GM20000 (cell line): ENCODE results near the gene KIF12.

Source experiments
- DNase-seq: peaks from one replicate; pipeline ENCODE4 v3.0.0; 2012; ENCODE audit warnings: low spot score
- TF ChIP-seq, protein P1 (sequence below): IDR thresholded peaks from 2 replicates; pipeline ENCODE4 v1.5.1; 2012; ENCODE audit warnings: mild to moderate bottlenecking, control low read depth; ENCODE audit errors: extremely low read depth, missing control alignments

KIF12 gene

DNA sequence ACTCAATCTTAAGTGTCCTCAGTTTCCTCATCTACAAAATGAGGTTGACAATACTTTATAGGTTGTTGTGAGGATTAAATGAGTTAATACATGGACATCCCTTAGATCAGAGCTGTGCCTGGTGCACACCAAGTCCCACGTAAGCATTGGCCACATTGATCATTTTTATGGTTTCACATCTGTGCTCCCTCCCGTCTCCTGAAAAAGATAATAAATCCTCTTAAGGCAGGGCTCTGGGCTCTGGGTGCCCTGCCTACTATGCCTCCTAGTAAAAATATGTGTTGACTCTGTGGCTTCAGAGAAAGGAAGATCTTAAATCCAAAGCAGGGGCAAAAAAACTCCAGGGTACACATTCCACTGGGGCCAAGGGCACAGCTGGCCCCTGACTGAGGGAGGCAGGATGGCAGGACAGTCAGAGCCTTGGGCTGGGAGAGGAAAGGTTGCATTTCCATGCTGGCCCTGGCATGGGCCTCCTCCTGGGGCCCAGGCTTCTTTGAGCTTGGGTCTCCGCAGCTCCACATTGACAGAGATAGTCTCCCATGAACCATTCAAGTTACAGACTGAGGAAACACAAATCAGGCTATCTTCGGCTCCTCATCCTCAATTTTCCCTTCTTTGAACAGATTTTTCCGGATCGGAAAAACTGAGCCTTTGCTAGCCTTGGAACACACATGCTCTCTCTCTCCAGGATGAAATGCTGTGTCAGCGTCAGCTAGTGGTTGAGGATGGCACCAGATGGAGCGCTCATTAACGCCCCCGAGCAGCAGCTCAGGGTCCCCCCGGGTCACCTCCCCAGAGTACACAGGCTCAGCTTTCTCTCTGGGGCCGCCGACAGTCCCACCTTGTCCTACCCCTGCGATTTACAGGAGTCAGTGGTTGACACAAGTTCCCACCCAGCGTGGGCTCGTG, 22.4 kb upstream of the KIF12 start:
- TF ChIP-seq, protein P1, sequence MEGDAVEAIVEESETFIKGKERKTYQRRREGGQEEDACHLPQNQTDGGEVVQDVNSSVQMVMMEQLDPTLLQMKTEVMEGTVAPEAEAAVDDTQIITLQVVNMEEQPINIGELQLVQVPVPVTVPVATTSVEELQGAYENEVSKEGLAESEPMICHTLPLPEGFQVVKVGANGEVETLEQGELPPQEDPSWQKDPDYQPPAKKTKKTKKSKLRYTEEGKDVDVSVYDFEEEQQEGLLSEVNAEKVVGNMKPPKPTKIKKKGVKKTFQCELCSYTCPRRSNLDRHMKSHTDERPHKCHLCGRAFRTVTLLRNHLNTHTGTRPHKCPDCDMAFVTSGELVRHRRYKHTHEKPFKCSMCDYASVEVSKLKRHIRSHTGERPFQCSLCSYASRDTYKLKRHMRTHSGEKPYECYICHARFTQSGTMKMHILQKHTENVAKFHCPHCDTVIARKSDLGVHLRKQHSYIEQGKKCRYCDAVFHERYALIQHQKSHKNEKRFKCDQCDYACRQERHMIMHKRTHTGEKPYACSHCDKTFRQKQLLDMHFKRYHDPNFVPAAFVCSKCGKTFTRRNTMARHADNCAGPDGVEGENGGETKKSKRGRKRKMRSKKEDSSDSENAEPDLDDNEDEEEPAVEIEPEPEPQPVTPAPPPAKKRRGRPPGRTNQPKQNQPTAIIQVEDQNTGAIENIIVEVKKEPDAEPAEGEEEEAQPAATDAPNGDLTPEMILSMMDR, result no peak
- DNase-seq, result no peak

DNA sequence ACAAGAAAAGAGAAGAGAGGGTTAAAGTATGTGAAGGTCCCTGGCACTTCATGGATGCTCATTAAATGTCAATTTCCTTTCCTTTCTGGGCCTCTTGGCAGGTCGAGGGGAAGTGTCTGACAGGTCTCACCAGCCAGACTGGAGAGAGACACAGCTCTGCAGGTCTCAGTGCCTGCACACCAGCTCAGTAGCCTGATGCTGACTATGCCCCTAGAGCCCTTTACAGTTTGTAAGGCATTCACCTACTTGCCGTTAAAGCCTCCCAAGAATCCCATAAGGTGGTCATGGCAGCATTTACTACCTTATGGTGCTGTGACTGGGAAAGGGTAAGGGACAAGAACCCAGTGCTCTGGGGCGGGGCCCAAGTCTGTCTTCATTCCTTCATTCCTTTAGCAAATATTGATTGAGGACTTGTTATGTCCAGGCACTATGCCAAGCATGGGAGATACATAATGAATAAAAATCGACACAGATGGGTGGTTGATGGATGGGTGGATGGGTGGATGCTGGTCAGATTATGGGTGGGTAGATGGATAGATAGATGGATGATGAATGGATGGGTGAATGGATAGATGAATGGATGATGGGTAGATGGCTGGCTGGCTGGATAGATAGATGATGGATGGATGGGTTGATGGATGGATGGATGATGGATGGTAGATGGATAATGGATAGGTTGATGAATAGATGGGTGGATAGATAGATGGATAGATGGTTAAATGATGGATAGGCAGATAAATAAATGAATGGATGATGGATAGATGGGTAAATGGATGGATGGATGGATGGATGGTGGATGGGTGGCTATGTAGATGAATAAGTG, 21.3 kb upstream of the KIF12 start:
- no peak for DNase-seq
- TF ChIP-seq, protein P1, result no peak

DNA sequence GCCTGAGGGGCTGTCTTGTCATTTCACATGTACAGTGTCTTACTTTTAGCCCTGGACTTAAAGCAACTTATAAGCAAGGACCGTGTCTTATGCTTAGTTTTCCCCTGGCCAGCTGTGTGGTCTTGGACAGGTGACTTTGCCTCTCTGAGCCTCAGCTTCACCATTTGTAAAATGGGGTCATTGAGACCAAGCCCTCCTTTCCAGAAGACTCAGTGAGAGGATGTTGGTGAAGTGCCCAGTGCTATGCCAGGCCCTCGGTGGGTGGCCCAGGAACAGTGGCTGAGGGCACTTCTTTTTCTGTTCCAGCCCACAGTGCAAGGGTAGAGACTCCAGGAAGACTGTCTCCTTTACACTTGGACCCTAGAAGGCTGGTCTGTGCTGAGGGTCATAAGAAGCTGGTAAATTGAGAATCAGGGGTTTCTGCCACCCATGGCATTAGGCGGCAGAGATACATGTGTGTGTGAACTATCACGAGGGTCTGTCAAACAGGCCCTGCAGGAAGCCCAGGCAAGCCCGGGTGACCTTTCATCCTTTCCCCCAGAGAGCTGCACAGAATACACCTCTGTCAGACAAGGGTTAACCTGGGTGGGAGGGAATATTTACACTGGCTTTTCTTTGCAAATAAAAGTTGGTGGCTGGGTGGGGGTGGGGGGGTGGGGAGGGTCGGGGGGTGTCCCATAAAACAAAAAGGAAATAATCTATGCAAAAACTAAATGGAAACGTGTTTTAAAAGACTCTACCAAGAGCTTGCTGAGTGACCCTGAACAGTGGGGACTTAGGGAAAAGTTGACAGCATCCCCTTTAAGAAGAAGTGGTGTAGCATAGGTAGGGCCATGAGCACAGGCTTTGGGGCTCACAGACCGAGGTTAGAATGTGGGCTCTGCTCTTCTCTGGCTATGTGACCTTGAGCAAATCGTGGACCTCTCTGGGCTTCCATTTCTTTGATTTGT, 20.4 kb upstream of the KIF12 start:
- TF ChIP-seq, protein P1, result no peak
- DNase-seq, result no peak

DNA sequence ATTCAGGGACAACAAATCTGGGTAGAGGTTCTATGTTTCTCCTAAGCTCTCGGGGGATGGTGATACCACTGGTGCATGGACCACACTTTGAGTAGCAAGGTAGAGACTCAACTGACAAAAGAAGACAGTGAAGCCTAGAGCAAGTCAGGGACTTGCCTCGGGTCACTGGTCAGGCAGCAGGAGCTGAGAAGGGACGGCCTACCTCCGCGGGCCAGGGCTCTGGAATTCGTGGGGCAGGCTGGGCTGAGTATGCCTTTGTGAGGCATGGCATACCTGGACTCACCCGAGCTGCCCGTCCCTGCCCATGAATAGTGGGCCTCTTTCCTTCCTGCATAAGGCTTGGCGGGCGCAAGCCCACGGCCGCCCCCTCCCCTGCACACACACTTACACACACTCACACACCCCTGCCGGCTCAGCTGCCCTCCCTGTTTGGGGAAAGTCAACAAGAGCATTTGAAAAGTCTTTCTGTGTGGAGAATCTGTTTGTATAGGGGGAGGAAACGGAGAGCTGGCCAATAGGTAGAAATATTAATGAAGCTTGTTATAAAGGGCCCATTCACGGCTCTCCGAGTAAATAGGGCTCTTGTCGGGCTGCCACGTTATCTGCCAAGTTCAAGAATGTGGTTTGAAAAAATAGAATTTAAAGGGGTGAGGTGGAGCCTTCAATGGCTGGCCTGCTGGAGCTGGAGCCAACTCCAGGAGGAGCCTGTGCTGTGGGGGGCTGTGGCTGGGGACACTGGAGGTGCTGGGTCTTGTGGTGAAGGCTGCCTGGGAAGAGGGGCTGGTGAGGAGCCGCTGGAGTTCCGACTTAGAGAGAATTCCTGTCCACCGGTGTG, 19.1 kb upstream of the KIF12 start:
- TF ChIP-seq, protein P1, result no peak
- no peak for DNase-seq

DNA sequence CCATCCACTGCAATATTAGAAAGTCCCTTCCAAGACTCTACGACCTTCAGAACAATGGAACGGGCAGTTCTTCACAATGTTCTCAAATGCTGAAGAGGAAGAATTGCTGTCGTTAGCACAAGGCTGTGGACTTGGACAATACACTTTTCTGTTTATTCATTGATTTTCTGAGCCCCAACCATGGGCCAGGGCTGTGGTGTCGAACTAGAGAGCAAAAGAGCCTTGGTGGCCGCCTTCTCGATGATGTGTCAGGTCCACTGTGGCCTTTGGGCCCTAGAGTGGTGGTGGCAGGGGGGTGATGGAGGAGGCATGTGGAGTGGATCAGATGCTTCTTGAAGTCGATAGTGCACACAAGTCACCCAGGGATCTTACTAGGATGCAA, 18.5 kb upstream of the KIF12 start:
- TF ChIP-seq, protein P1, result no peak
- no peak for DNase-seq

DNA sequence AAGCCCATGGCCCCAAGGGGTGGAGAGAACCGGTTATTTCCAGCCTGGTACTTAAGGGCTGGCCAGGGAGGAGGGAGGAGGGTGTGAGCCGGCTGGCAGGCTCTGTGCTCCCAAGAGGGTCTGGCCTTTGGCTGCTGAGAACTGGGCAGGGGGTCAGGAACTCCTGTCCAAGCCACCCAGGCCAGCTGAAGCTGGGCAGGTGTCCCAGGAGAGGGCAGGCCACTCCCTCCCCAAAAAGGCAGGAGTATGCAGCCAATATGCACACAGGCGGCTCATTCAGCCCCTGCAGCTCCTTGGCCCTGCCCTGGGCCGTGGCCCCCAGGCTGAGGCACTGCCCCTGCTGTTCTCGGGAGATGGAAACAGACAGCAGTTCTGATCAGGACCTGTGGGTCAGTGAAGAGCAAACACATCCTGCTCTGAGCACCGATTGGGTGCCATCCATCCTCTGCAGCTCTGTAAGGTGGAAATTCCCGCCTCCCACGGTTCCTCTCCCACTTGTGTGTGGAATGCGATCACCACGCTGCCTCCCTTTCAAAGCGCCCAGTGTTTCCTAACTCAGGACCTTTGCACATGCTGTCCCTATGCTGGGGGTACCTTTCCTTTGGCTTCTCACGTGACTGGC, 17.1 kb upstream of the KIF12 start:
- no peak for DNase-seq
- TF ChIP-seq, protein P1, result no peak
